Choroid plexus epithelial cell (primary cell): ENCODE data around the gene PHACTR1.

Experiments used
- DNase-seq: peaks from one replicate; pipeline ENCODE4 v3.0.0-alpha.2; 2010; ENCODE audit warnings: low read depth
- H3K4me3 ChIP-seq: 2 replicates; pipeline ENCODE4 v1.5.1; 2011; ENCODE audit warnings: low read depth, mild to moderate bottlenecking, control low read depth, low read length, moderate library complexity
- TF ChIP-seq, protein P1 (sequence below): conservative IDR thresholded peaks from 2 replicates; pipeline ENCODE4 v1.5.1; 2011; ENCODE audit warnings: low read depth, mild to moderate bottlenecking, control low read depth, inconsistent platforms, low read length, moderate library complexity

PHACTR1 gene

DNA sequence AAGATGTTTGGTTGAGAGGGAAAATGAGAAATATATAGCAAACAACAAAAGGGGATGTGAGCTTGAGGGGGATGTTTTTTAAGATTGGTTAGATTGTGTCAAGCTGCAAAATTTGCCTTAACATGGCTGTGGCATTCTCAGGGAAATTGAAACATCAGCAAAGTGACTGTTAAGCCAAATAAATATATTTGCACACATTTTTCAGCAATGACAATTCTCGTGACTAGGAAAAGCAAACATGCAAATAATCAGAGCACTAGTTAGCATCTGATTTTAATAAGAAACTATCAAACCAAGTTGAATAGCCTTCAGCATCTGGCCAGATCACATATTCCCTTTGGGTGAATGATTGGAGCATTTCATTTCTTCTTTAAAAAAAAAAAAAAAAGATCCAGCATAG lies 349.0 kb downstream of the PHACTR1 start:
- H3K4me3 ChIP-seq: no peak overlapping the region
- TF ChIP-seq, protein P1, sequence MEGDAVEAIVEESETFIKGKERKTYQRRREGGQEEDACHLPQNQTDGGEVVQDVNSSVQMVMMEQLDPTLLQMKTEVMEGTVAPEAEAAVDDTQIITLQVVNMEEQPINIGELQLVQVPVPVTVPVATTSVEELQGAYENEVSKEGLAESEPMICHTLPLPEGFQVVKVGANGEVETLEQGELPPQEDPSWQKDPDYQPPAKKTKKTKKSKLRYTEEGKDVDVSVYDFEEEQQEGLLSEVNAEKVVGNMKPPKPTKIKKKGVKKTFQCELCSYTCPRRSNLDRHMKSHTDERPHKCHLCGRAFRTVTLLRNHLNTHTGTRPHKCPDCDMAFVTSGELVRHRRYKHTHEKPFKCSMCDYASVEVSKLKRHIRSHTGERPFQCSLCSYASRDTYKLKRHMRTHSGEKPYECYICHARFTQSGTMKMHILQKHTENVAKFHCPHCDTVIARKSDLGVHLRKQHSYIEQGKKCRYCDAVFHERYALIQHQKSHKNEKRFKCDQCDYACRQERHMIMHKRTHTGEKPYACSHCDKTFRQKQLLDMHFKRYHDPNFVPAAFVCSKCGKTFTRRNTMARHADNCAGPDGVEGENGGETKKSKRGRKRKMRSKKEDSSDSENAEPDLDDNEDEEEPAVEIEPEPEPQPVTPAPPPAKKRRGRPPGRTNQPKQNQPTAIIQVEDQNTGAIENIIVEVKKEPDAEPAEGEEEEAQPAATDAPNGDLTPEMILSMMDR: no peak
- DNase-seq: no peak

DNA sequence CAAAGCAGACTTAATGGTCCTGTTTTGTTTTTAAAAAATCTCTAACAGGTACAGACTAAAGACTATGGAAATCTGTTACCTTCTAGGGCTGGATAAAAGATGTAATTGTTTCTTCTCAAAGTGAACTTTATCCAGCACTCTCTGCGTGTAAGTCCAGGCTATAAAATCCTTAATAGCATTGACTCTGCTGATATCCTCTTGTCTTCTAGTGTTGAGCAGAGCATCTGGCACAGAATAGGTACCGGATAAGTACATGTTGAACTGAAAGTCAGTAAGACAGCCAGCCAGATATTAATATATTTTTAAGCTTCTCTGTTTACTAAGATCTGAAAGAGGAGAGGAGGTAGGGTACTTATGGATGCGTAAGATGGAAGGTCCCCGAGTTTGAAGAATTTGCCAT lies 349.5 kb downstream of the PHACTR1 start:
- DNase-seq: no peak
- H3K4me3 ChIP-seq: no peak overlapping the region
- TF ChIP-seq, protein P1: no peak

DNA sequence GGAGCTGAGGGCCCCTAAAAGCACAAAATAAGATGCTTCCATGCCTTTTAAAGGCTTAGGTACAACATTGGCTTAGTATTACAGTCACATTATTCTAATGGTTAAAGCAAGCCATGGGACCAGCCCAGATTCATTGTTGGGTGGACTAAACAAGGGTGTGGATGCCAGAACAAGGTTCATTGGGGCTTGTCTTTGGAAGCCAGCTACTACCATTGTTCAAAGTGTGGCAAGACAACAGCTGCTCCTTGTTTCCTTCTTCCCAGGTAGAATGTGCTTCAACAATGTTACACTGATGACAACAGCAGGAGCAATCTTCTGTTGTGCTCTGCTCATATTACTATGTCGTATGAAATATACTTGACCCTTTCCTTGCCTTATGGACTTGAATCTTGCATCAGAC lies 350.3 kb downstream of the PHACTR1 start:
- no peak for DNase-seq
- H3K4me3 ChIP-seq: no peak overlapping the region
- TF ChIP-seq, protein P1: no peak

DNA sequence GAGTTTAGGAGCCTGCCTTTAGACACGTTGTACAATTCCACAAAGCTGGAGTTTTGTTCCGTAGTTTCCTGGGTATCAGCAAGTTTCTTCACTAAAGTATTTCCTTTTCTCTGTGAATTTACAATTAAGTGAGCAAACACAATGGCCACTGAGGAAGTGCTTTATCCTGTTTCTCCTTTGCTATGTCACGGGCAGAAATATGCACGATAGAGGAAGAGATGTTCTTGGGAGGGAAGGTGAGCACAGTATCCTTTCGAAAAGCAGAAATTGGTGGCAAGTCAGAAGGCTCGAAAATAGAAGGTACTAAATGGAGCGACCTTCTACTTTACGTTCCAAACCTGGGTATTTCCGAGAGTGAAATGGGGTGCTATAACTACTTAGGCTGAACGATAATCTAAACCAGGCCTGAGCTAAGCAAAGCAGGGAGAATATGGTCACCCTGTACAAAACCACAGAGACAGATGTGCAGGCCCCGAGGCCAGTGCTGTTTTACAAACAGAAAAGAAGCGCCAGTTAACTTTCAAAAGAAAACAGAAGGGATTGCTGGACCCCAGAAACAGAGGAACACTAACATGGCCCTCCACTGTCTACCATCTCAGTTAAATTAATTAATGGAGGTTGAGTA lies 352.1 kb downstream of the PHACTR1 start:
- TF ChIP-seq, protein P1: no peak
- no peak for DNase-seq
- H3K4me3 ChIP-seq: no peak overlapping the region

DNA sequence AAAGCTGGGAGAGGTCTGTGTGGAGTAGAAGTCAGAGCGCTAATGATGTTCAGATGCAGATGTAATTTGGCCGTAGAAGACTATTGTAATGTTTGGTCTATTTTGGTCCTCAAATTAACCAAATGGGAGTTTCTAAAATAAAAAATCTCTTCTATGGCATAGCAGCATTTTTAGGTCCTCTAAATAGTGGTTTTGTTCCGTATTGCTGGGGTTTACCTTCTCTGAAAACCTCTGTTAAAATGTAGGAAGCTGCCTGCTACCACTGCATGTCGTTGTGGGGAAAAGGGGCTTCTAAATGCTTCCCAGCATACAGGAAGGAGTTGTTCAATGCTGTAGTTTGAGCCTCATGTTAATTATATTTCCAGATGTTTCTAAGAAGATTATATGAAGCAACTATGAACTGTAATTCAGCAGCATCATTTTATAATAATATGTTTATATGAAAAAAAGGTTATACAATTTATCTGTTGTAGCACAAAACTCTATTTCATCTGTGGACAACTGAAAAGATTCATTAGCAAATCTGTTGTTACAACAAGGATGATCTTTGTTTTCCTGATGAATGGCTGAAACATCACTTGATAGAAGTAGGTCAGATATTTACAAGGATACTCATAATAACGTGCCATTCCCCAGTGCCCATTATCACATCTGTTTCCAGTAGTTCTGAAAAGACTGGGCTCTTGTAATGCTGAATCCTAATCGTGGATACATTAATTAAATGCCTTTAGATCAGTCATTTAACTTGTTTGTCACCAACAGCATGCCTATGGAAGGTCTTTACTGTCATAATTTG lies 355.2 kb downstream of the PHACTR1 start:
- TF ChIP-seq, protein P1: no peak
- DNase-seq: no peak
- no peak overlapping the region for H3K4me3 ChIP-seq

DNA sequence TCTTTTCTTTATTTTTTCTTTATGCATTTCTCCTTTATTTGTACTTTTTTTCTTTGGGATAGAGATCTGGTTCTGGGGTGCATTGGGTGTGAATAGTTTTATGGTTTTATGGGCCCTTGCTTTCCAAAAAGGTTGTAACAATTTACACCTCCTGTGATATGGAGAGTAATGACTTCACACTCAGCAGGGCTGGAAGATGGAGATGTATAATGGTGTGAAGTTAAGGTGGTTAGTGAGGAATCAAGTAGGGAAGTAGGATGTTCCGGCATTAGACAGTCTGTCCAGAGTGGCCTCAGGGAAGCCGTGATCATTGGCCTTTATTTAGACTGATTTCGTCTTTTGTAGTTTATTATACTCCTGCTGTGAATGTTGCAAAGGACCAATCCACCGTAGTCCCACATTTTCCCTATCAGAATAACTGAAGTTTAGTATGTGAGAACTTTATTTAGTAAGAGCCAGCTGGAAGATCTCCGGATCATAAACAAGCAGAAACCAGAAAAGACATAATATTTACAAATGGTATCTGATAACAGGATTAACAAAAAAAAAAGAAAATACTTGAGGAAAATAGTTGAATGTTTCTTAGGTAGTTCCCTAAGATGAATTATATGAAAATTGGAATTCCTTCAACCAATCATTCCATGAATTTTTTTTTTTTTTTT lies 356.2 kb downstream of the PHACTR1 start:
- no peak overlapping the region for H3K4me3 ChIP-seq
- TF ChIP-seq, protein P1: no peak

More for the DNA sequence above, 356.2 kb downstream of the PHACTR1 start:
- peak; percentile 5 for DNase-seq
